ENCODE data around the gene NHERF2. TPM values are rescaled to one million over a fixed set of nuclear protein-coding genes. Genes with fewer than 3 reads are reported as not detected.
"Not testable (repeated sequence)": the region's sequence is repeated elsewhere in the genome, so short reads cannot be mapped to it uniquely, and the experiment has no call there.

NHERF2 gene
- polyA plus RNA-seq, 6 donors from 2014 or later, result not detected

DNA sequence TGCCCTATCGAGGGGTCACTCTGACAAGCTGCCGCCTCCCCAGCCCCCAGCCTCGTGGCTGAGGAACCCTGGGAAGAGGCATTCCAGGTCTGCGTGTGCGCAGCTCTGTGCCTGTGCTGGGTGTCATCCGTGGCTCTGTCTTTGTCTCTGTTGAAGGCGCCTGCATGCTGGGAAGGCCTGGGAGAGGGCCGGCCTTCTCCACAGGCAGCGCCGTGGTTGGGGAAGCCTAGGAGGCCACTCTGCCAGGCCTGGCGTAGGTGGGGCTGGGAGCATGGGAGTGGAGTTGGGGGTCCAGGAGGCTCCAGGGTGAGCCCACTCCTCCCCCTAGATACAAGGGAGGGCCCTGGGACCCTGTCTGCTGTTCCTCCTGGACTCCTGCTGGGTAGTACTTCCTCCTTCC, 3.3 kb downstream of the NHERF2 start:
- peaks cover 6 to 59% (median 19%) of the 10 kb centered on the region in 3 donors for H3K27me3 Mint-ChIP-seq
- ATAC-seq (ENCODE audit: low read depth in 2 of 2) (no peak), DNase-seq (no peak)
- H3K9me3 Mint-ChIP-seq, result no peaks in the 10 kb centered on the region
- peaks cover 6 to 12% (median 8%) of the 10 kb centered on the region in 3 donors for H3K4me1 Mint-ChIP-seq
- H3K4me3 Mint-ChIP-seq, result peak overlapping the region in 1 of 8 donors; percentile 54
- H3K36me3 Mint-ChIP-seq, result no peaks in the 10 kb centered on the region
- peak overlapping the region in 1 of 6 donors; percentile 53 for H3K27ac Mint-ChIP-seq

DNA sequence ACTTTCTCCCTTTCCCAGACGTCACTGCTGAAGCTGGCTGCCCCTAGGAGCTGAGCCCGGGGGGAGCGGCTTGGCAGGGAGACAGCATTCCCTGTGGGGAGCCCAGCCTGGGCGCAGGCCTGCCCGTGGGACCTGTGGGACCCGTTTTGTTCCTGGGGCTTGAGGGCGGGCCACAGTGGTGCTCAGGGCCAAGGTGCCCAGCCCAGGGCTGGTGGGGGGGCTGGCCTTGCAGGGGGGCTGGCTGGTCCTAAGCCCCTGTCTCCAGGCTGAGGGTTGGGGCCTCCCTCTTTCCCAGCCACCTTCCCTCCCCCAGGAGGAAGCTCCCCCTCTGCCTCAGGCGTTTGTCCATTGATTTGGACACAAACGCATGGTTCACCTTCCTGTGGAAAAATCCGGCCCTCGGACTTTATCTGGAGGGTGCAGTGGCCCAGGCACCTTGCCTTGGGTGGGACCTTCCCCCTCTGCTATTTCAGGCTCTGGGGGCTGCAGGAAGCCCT, 4.4 kb downstream of the NHERF2 start:
- Mint-ChIP-seq H3K27ac (peak overlapping the region in 1 of 6 donors; percentile 19), H3K27me3 (peaks cover 6 to 49% (median 8%) of the 10 kb centered on the region in 3 donors), H3K4me1 (peaks cover 0 to 9% (median 4%) of the 10 kb centered on the region in 3 donors), H3K4me3 (no peak overlapping the region), H3K36me3 (no peaks in the 10 kb centered on the region), H3K9me3 (no peaks in the 10 kb centered on the region)
- ATAC-seq (ENCODE audit: low read depth in 2 of 2) (no peak), DNase-seq (no peak)

DNA sequence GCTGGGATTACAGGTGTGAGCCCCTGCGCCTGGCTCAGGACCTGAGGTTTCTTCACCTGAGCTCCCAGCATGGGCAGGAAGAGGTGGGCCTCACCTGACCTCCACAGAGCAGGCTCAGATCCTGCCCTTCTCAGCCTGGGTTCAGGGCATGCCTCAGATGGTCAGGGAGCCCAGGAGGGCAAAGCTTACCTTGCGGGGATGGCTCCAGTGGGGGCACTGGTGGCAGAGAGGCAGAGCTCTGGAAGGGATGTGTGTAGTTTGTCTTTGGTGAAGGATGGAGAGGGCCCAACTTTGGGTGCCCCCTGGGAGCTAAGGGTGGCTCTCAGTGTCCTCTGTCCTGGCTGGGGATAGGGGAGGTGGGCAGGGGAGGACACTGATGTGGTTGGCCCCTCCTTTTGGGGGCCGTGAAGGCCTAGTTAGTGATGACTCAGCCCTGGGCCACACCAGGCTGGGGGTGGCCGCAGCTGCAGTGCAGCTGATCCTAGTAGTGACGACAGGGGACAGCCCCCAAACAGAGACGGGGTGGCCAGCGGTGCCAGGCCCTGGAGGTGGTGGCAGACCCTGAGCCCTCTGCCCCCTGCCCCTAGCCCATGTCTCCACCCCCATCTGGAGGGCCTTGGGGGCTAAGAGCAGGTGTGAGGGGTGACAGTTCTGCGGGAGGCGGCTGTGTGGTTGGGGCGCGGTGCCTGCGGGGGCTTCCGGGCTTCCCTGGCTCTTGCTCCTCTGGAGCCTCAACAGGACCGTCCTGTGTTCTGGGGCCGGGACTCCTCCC, 5.8 kb downstream of the NHERF2 start:
- H3K4me3 Mint-ChIP-seq, result peak overlapping the region in 1 of 8 donors; percentile 41
- H3K27me3 Mint-ChIP-seq, result peaks cover 4 to 47% (median 8%) of the 10 kb centered on the region in 3 donors
- peak overlapping the region in 1 of 6 donors; percentile 79 for H3K27ac Mint-ChIP-seq
- ATAC-seq (ENCODE audit: low read depth in 2 of 2) (peak; percentile 13 to 29), DNase-seq (no peak)
- H3K9me3 Mint-ChIP-seq, result no peaks in the 10 kb centered on the region
- H3K36me3 Mint-ChIP-seq, result no peaks in the 10 kb centered on the region
- peaks cover 0 to 8% (median 2%) of the 10 kb centered on the region in 3 donors for H3K4me1 Mint-ChIP-seq

DNA sequence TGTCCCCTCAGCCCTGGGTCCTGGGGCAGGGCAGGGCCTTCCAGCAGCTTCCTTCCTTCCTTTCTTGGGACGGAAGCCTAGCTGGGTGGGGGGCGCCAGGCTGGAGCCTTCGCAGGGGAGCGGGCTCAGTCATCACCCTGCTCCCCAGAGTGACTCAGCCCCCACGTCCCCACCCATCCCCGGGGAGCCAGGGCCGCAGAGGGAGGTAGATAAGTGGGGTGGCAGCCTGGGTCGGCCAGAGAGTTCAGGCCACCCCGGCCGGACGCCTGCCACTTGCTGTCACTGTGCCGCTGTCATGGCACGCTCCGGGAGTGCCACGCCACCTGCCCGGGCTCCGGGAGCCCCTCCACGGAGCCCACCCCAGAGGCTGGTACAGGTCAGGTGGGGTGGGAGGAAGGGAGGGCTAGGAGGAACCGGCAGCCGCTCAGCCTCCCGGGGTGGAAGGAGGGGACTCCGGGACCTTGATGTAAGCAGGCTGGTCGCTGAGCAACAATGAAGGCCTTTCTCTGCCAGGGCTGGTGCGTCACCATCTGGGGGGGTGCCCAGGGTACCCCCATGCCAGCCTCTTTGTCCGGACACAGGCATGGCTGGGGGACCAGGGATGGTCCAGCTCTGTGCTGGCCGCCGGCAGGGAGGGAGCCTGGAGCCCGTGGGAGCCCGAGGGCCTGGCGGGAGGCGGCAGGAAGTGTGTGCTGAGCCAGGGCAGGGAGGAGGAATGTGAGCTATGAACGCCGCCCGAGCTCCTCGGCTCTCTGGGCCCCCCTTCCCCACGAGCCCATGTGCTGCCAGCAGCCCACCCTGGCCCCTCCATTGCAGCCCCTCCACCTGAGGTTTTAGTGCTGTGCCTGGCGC, 6.6 kb downstream of the NHERF2 start:
- H3K4me3 Mint-ChIP-seq, result peak overlapping the region in 1 of 8 donors; percentile 29
- no peaks in the 10 kb centered on the region for H3K9me3 Mint-ChIP-seq
- H3K4me1 Mint-ChIP-seq, result peaks cover 0 to under 1% (median 0%) of the 10 kb centered on the region in 3 donors
- no peaks in the 10 kb centered on the region for H3K36me3 Mint-ChIP-seq
- H3K27ac Mint-ChIP-seq, result peak overlapping the region in 2 of 6 donors; percentile 34 to 92
- ATAC-seq (ENCODE audit: low read depth in 2 of 2), result peak; percentile 68 to 71
- H3K27me3 Mint-ChIP-seq, result peaks cover 0 to 39% (median 8%) of the 10 kb centered on the region in 3 donors
- DNase-seq, result no peak

DNA sequence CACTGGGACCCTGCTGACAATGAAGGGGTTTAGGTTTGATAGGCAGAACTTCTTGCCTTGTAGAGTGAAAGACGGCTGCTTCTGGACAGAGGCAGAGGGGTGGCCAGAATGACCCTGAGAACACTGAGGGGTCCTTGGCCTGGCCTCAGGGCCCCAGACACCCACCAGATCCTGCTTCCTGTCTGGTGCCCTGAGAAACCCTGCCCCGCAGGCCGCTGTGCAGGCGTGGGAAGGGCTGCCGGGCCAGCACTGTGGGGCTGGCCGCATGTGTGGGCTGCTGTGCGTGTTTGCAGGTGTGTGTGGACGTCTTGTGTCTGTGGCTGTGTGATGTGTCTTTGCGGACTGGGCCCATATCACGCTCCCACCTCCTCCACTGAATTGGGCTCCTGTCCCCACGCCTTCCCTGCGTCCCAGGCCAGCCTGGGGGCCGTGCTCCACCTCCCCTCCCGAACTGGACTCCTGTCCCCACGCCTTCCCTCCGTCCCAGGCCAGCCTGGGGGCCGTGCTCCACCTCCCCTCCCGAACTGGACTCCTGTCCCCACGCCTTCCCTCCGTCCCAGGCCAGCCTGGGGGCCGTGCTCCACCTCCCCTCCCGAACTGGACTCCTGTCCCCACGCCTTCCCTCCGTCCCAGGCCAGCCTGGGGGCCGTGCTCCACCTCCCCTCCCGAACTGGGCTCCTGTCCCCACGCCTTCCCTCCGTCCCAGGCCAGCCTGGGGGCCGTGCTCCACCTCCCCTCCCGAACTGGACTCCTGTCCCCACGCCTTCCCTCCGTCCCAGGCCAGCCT, 7.4 kb downstream of the NHERF2 start:
- H3K9me3 Mint-ChIP-seq; H3K4me1 Mint-ChIP-seq; ATAC-seq (ENCODE audit: low read depth in 2 of 2); DNase-seq; H3K4me3 Mint-ChIP-seq; H3K36me3 Mint-ChIP-seq: not testable (repeated sequence)
- Mint-ChIP-seq H3K27ac (peak overlapping the region in 1 of 6 donors; percentile 34), H3K27me3 (peaks cover 0 to 31% (median under 1%) of the 10 kb centered on the region in 3 donors)

DNA sequence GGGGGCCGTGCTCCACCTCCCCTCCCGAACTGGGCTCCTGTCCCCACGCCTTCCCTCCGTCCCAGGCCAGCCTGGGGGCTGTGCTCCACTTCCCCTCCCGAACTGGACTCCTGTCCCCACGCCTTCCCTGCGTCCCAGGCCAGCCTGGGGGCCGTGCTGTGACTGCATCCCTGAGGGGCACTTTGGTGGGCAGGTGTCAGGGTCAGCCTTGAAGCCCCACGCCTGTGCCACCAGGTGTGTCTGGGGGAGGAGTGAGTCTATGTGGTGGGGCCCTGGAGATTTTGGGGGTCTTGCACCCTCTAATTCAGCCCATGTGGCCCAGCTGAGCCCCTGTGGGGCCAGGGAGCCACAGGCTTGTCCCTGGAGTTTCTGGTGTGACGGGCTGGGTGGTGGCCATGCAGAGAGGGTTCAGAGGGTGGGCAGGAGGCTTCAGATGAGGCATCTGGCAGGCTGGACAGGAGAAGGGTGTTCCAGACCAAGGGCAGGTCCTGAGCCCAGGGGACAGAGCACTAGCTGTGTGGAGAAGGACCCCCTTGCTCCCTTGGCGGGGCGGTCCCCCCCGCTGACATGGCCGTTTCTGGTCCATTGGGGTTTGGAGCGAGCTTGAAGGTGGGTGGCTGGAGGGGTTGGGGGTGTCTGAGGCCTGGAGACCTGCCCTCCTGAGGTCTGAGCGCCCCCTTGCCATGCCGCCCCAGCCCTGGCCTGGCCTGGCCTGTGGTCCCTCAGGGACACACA, 8.2 kb downstream of the NHERF2 start:
- Mint-ChIP-seq H3K36me3 (no peaks in the 10 kb centered on the region), H3K9me3 (no peaks in the 10 kb centered on the region), H3K27me3 (peaks cover 0 to 25% (median 0%) of the 10 kb centered on the region in 3 donors), H3K27ac (no peak overlapping the region), H3K4me3 (no peak overlapping the region), H3K4me1 (no peaks in the 10 kb centered on the region)
- ATAC-seq (ENCODE audit: low read depth in 2 of 2), result no peak
- DNase-seq, result no peak

DNA sequence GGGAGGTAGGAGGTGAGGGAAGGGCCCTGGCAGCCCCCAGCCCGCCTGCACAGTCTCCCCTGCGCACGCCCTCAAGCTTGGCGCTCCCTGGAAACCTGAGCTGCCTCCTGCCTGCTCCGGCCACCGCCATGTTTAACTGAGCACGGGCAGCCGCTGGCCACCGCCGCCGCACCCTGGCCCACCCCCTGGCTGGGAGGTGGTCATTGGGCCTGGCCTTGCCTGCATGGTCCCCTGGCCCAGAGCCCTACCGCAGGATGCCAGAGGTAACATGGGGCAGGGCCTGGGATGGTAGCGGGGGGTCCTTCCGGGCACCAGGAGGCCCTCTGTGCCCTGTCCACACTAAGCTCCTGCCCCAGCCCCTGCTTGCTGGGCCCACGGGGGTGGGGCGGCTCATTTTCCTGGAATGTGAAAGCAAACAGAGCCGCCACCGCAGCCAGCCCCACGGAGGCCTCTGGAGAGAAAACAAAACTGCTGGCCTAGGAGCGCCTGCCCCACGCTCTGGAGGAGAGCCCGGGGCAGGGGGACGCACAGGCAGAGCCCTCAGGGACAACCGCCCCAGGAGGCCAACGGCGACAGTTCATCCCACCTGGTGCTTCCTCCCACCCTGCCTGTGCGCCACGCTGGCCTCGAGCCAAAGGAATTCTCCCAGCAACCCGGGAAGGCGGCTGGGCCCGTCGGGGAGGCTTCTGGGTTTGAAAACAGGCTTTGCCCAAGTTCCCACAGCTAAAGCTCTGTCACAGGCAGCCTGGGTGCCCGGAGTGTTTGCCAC, 8.9 kb downstream of the NHERF2 start:
- Mint-ChIP-seq H3K36me3 (no peaks in the 10 kb centered on the region), H3K4me3 (no peak overlapping the region), H3K4me1 (no peaks in the 10 kb centered on the region), H3K9me3 (no peaks in the 10 kb centered on the region), H3K27ac (no peak overlapping the region), H3K27me3 (peaks cover 0 to 22% (median 0%) of the 10 kb centered on the region in 3 donors)
- ATAC-seq (ENCODE audit: low read depth in 2 of 2), result no peak
- DNase-seq, result no peak

DNA sequence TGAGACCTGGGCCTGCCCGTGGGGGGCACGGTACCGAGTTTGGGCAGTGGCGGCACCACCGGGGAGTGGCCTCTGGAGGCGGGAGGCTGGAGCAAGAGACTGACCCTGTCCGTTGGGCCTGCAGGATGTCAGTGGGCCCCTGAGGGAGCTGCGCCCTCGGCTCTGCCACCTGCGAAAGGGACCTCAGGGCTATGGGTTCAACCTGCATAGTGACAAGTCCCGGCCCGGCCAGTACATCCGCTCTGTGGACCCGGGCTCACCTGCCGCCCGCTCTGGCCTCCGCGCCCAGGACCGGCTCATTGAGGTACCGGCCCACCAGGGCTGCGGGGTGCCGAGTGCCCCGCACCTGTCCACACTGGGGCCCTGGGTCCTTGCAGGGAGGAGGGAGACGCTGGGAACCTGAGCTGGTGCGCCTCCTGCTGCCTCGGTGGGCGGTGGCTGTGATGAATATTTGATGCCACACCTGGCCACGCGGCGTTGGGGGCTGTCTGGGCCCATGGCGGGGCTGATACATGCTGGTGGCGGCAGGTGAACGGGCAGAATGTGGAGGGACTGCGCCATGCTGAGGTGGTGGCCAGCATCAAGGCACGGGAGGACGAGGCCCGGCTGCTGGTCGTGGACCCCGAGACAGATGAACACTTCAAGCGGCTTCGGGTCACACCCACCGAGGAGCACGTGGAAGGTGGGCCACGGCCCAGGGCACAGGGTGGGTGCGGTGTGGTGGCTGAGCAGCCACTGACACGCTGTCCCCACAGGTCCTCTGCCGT, 9.7 kb downstream of the NHERF2 start:
- no peak for DNase-seq
- Mint-ChIP-seq H3K4me1 (no peaks in the 10 kb centered on the region), H3K9me3 (no peaks in the 10 kb centered on the region), H3K27ac (no peak overlapping the region), H3K27me3 (peaks cover 0 to 22% (median 0%) of the 10 kb centered on the region in 3 donors), H3K36me3 (no peaks in the 10 kb centered on the region), H3K4me3 (peak overlapping the region in 1 of 8 donors; percentile 71)
- no peak for ATAC-seq (ENCODE audit: low read depth in 2 of 2)

DNA sequence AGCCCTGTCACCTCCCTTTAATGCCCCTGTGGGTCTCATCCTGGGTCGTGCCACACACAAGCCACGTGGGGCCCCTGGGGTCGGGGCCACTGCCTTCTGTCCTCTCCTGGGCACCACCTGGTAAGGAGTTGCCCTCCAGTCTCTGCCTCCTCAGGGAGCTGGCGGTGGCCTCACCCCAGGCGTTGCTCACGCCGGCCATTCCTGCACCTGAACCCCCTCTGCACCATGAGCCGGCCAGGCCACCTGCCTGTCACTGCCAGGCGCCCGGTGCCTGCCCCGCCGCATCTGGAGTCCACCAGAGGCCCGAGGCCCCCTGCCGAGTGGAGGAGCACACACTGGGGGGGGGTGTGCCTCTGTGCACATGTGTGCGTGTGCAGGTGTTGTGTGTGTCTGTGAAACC, 10.4 kb downstream of the NHERF2 start:
- H3K27me3 Mint-ChIP-seq, result peaks cover 0 to 21% (median 0%) of the 10 kb centered on the region in 3 donors
- no peaks in the 10 kb centered on the region for H3K9me3 Mint-ChIP-seq
- ATAC-seq (ENCODE audit: low read depth in 2 of 2), result no peak
- H3K27ac Mint-ChIP-seq, result no peak overlapping the region
- no peak for DNase-seq
- H3K36me3 Mint-ChIP-seq, result no peaks in the 10 kb centered on the region
- no peaks in the 10 kb centered on the region for H3K4me1 Mint-ChIP-seq
- no peak overlapping the region for H3K4me3 Mint-ChIP-seq

DNA sequence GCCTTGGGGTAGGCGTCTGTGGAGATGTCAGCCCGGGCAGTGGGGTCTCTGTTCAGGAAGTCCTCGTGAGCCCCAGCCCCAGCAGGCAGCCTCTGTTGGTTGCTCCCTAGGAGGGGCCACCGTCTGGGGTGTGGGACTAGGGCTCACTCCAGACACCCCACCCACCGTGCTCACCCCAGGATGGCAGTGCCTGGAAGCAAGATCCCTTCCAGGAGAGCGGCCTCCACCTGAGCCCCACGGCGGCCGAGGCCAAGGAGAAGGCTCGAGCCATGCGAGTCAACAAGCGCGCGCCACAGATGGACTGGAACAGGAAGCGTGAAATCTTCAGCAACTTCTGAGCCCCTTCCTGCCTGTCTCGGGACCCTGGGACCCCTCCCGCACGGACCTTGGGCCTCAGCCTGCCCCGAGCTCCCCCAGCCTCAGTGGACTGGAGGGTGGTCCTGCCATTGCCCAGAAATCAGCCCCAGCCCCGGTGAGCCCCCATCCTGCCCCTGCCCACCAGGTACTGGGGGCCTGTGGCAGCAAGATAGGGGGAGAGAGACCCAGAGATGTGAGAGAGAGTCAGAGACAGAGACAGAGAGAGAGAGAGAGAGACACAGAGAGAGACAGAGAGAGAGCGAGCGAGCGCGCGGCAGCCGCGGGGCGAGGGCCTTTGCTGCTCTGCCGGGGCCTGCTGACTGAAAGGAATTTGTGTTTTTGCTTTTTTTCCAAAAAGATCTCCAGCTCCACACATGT, 11.1 kb downstream of the NHERF2 start:
- H3K4me1 Mint-ChIP-seq, result peaks cover 0 to under 1% (median 0%) of the 10 kb centered on the region in 3 donors
- H3K9me3 Mint-ChIP-seq, result no peaks in the 10 kb centered on the region
- peaks cover 0 to 14% (median 0%) of the 10 kb centered on the region in 3 donors for H3K27me3 Mint-ChIP-seq
- no peak overlapping the region for H3K27ac Mint-ChIP-seq
- no peaks in the 10 kb centered on the region for H3K36me3 Mint-ChIP-seq
- ATAC-seq (ENCODE audit: low read depth in 2 of 2) (no peak), DNase-seq (no peak)
- H3K4me3 Mint-ChIP-seq, result no peak overlapping the region

Measured in naive B cell (primary cell).